Activated CD4-positive, CD25-positive, alpha-beta regulatory T cell treated with anti-CD3 and anti-CD28 coated beads, Interleukin-2, amount 50 U/mL, for 72 hours (primary cell): Measurements from ENCODE around the gene BRF1.

ENCODE experiments used
- DNase-seq: peaks from one replicate; pipeline ENCODE4 v3.0.0; 2021

The BRF1 gene

GRCh38 chr14:105257464-105257863, 43.3 kb downstream of the BRF1 start:
- DNase-seq, result no peak

GRCh38 chr14:105256292-105256960, 44.4 kb downstream of the BRF1 start:
- DNase-seq, result no peak

- DNase-seq, result no peak
These were observed 45.7 kb downstream of the BRF1 start for GRCh38 chr14:105255021-105255507.

- no peak for DNase-seq
These were observed 47.5 kb downstream of the BRF1 start for GRCh38 chr14:105253329-105253682.

GRCh38 chr14:105252552-105253328, 48.1 kb downstream of the BRF1 start:
- DNase-seq, result no peak

GRCh38 chr14:105251920-105252319, 48.9 kb downstream of the BRF1 start:
- DNase-seq, result no peak

GRCh38 chr14:105250986-105251385, 49.8 kb downstream of the BRF1 start:
- DNase-seq, result no peak

- no peak for DNase-seq
These were observed 50.8 kb downstream of the BRF1 start for GRCh38 chr14:105250008-105250366.

GRCh38 chr14:105249182-105250007, 51.4 kb downstream of the BRF1 start:
- no peak for DNase-seq

- peak; percentile 88 for DNase-seq
These were observed 52.2 kb downstream of the BRF1 start, which contains the start of gene BTBD6 for GRCh38 chr14:105248368-105249181. TSS of gene BTBD6 (plus strand) at chr14:105248533. CDS start at chr14:105248712, 179 bp downstream.

GRCh38 chr14:105247715-105248367, 53.0 kb downstream of the BRF1 start:
- DNase-seq, result no peak

- no peak for DNase-seq
These were observed 53.8 kb downstream of the BRF1 start for GRCh38 chr14:105247026-105247425.

GRCh38 chr14:105244334-105244733, 56.5 kb downstream of the BRF1 start:
- no peak for DNase-seq

- no peak for DNase-seq
These were observed 59.2 kb downstream of the BRF1 start for GRCh38 chr14:105241641-105242040.

- DNase-seq, result no peak
These were observed 59.8 kb downstream of the BRF1 start for GRCh38 chr14:105240811-105241576.

GRCh38 chr14:105229099-105229655, 71.6 kb downstream of the BRF1 start:
- no peak for DNase-seq

GRCh38 chr14:105228562-105228961, 72.2 kb downstream of the BRF1 start:
- no peak for DNase-seq

GRCh38 chr14:105227346-105227745, 73.5 kb downstream of the BRF1 start:
- DNase-seq, result no peak

GRCh38 chr14:105226198-105226597, 74.6 kb downstream of the BRF1 start:
- no peak for DNase-seq

- DNase-seq, result no peak
These were observed 75.8 kb downstream of the BRF1 start for GRCh38 chr14:105224845-105225570.
